ENCODE measurements around the gene TMPO.

GRCh38 chr12:98551787-98552186 lies 36.4 kb downstream of the TMPO start:
- TF ChIP-seq, protein P1, sequence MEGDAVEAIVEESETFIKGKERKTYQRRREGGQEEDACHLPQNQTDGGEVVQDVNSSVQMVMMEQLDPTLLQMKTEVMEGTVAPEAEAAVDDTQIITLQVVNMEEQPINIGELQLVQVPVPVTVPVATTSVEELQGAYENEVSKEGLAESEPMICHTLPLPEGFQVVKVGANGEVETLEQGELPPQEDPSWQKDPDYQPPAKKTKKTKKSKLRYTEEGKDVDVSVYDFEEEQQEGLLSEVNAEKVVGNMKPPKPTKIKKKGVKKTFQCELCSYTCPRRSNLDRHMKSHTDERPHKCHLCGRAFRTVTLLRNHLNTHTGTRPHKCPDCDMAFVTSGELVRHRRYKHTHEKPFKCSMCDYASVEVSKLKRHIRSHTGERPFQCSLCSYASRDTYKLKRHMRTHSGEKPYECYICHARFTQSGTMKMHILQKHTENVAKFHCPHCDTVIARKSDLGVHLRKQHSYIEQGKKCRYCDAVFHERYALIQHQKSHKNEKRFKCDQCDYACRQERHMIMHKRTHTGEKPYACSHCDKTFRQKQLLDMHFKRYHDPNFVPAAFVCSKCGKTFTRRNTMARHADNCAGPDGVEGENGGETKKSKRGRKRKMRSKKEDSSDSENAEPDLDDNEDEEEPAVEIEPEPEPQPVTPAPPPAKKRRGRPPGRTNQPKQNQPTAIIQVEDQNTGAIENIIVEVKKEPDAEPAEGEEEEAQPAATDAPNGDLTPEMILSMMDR (optimal IDR thresholded peaks at IDR 0.05 in 1 of 3, IDR thresholded peaks at IDR 0.05 in 1 of 3, conservative IDR thresholded peaks at IDR 0.05 in 1 of 3; ENCODE audit: extremely low read depth in 1 of 3, insufficient read depth in 2 of 3, low read length in 3 of 3) = no peak
- TF ChIP-seq EZH2 (IDR thresholded peaks at IDR 0.05; ENCODE audit: low read length) = no peak

Measured in keratinocyte (primary cell).